WTC11 (cell line): Measurements from ENCODE around the gene MRFAP1L1. TPM values are rescaled to one million over a fixed set of nuclear protein-coding genes. Genes with fewer than 3 reads are reported as not detected.

Experiments used
- ATAC-seq: fragments of 200-7000 bp; cut with Tn5 transposase; 2 replicates; pipeline ENCODE4 v1.10.0; 2021; ENCODE audit warnings: mild to moderate bottlenecking, moderate library complexity
- CTCF ChIA-PET: fragments of 300-600 bp; sonication (Branson Sonifier 250); formaldehyde crosslinking; loops from one replicate; lab custom pipeline; 2021; ENCODE audit warnings: antibody characterized with exemption; lab: Charles Lee
- POLR2A ChIA-PET: fragments of 350-600 bp; sonication (Branson Sonifier 250); formaldehyde crosslinking; loops from one replicate; lab custom pipeline; 2021; ENCODE audit warnings: antibody characterized with exemption; lab: Charles Lee
- DNase-seq: peaks from one replicate; pipeline ENCODE4 v3.0.0; 2021; ENCODE audit warnings: low spot score
- H3K27ac Mint-ChIP-seq: 2 replicates; pipeline ENCODE4 v1.8.0; 2021; ENCODE audit warnings: mixed read lengths
- H3K27me3 Mint-ChIP-seq: 2 replicates; pipeline ENCODE4 v1.8.0; 2021; ENCODE audit warnings: low read depth, mild to moderate bottlenecking, moderate library complexity, mixed read lengths
- H3K36me3 Mint-ChIP-seq: 2 replicates; pipeline ENCODE4 v1.8.0; 2021; ENCODE audit warnings: mixed read lengths
- H3K4me1 Mint-ChIP-seq: 2 replicates; pipeline ENCODE4 v1.8.0; 2022; ENCODE audit warnings: mixed read lengths
- H3K4me3 Mint-ChIP-seq: 2 replicates; pipeline ENCODE4 v1.8.0; 2021; ENCODE audit warnings: mild to moderate bottlenecking, moderate library complexity, mixed read lengths
- H3K9me3 Mint-ChIP-seq: 2 replicates; pipeline ENCODE4 v1.8.0; 2021; ENCODE audit warnings: mixed read lengths
- AR ChIP-seq: fragments of 250-450 bp; sonication (Bioruptor Pico); IDR thresholded peaks from 2 replicates; pipeline ENCODE4 v1.9.0; 2021; ENCODE audit warnings: mild to moderate bottlenecking
- ARID4B ChIP-seq: sonication (generic); formaldehyde crosslinking; IDR thresholded peaks from 2 replicates; pipeline ENCODE4 v1.8.0; 2023; ENCODE audit warnings: missing genetic modification reagents, mild to moderate bottlenecking, borderline replicate concordance
- ATF3 ChIP-seq: sonication (generic); formaldehyde crosslinking; conservative IDR thresholded peaks from 2 replicates; pipeline ENCODE4 v1.8.1; 2022; ENCODE audit warnings: mild to moderate bottlenecking, missing genetic modification reagents
- E2F4 ChIP-seq: sonication (generic); formaldehyde crosslinking; IDR thresholded peaks from 2 replicates; pipeline ENCODE4 v1.8.1; 2022; ENCODE audit warnings: low read depth, mild to moderate bottlenecking, moderate library complexity, missing genetic modification reagents, borderline replicate concordance
- E2F5 ChIP-seq: sonication (generic); formaldehyde crosslinking; IDR thresholded peaks from 2 replicates; pipeline ENCODE4 v1.8.1; 2022; ENCODE audit warnings: mild to moderate bottlenecking, moderate library complexity, missing genetic modification reagents
- FOXP4 ChIP-seq: sonication (generic); formaldehyde crosslinking; IDR thresholded peaks from 2 replicates; pipeline ENCODE4 v1.8.0; 2022; ENCODE audit warnings: mild to moderate bottlenecking, missing genetic modification reagents
- MLX ChIP-seq: sonication (generic); formaldehyde crosslinking; IDR thresholded peaks from 2 replicates; pipeline ENCODE4 v1.8.1; 2023; ENCODE audit warnings: mild to moderate bottlenecking, missing genetic modification reagents, moderate library complexity
- MYBL2 ChIP-seq: sonication (generic); formaldehyde crosslinking; IDR thresholded peaks from 2 replicates; pipeline ENCODE4 v1.8.1; 2023; ENCODE audit warnings: mild to moderate bottlenecking, moderate library complexity, missing genetic modification reagents
- OVOL2 ChIP-seq: fragments of 250-450 bp; sonication (Bioruptor Pico); IDR thresholded peaks from 2 replicates; pipeline ENCODE4 v1.9.0; 2021; ENCODE audit warnings: mild to moderate bottlenecking, borderline replicate concordance
- PREB ChIP-seq: sonication (generic); formaldehyde crosslinking; IDR thresholded peaks from 2 replicates; pipeline ENCODE4 v1.8.1; 2022; ENCODE audit warnings: mild to moderate bottlenecking, missing genetic modification reagents, moderate library complexity, borderline replicate concordance
- SMAD3 ChIP-seq: sonication (generic); formaldehyde crosslinking; IDR thresholded peaks from 2 replicates; pipeline ENCODE4 v1.8.0; 2022; ENCODE audit warnings: missing genetic modification reagents, mild to moderate bottlenecking, borderline replicate concordance
- USF2 ChIP-seq: sonication (generic); formaldehyde crosslinking; IDR thresholded peaks from 2 replicates; pipeline ENCODE4 v1.8.1; 2023; ENCODE audit warnings: mild to moderate bottlenecking, missing genetic modification reagents, moderate library complexity
- total RNA-seq: library from RNA; stranded (reverse); gene quantifications from 3 replicates; pipeline ENCODE4 v1.2.3, GENCODE V29; 2021

MRFAP1L1 gene
- total RNA-seq, 1 experiment from 2014 or later, result 54.4 TPM

- TF ChIP-seq ARID4B (CRISPR knock-in tag), result no peak
- TF ChIP-seq MLX (CRISPR knock-in tag), result no peak
- no peak for TF ChIP-seq SMAD3 (CRISPR knock-in tag)
- TF ChIP-seq USF2 (CRISPR knock-in tag), result no peak
- no peak for TF ChIP-seq FOXP4 (CRISPR knock-in tag)
- TF ChIP-seq AR (CRISPR knock-in tag), result no peak
- no peak for TF ChIP-seq ATF3 (CRISPR knock-in tag)
- TF ChIP-seq OVOL2 (CRISPR knock-in tag), result no peak
- TF ChIP-seq PREB (CRISPR knock-in tag), result no peak
These were observed 39.9 kb upstream of the MRFAP1L1 start (continued) for GRCh38 chr4:6749340-6750171.

GRCh38 chr4:6748286-6748685 is 38.6 kb upstream of the MRFAP1L1 start:
- CTCF ChIA-PET, result no interaction called here
- no peak overlapping the region for H3K4me3 Mint-ChIP-seq
- DNase-seq, result no peak
- H3K9me3 Mint-ChIP-seq, result no peaks in the 10 kb centered on the region
- H3K36me3 Mint-ChIP-seq, result no peaks in the 10 kb centered on the region
- H3K27me3 Mint-ChIP-seq, result no peaks in the 10 kb centered on the region
- ATAC-seq, result no peak
- 0 out of 2 replicates have a peak, but pooled peaks cover 2% of the 10 kb centered on the region for H3K4me1 Mint-ChIP-seq
- POLR2A ChIA-PET, result no interaction called here
- H3K27ac Mint-ChIP-seq, result no peak overlapping the region
- TF ChIP-seq E2F5 (CRISPR knock-in tag) (no peak), OVOL2 (CRISPR knock-in tag) (no peak), MYBL2 (CRISPR knock-in tag) (no peak), AR (CRISPR knock-in tag) (no peak), E2F4 (CRISPR knock-in tag) (no peak)
